IPS-20b (cell line): ENCODE data around the gene MACROD2.

Experiments used
- H3K27ac ChIP-seq: one replicate; pipeline ENCODE4 v1.5.1; 2013; ENCODE audit warnings: low read length
- H3K27me3 ChIP-seq: 2 replicates; pipeline ENCODE4 v1.6.1; 2013; ENCODE audit warnings: mild to moderate bottlenecking, low read length, inconsistent platforms; ENCODE audit not compliant: insufficient read depth
- H3K36me3 ChIP-seq: 2 replicates; pipeline ENCODE4 v1.6.1; 2013; ENCODE audit warnings: low read depth, mild to moderate bottlenecking, inconsistent platforms, low read length, moderate library complexity; ENCODE audit not compliant: insufficient read depth
- H3K4me1 ChIP-seq: 2 replicates; pipeline ENCODE4 v1.6.1; 2013; ENCODE audit warnings: mild to moderate bottlenecking, control low read depth, inconsistent platforms, low read length, moderate library complexity; ENCODE audit not compliant: insufficient read depth
- H3K4me3 ChIP-seq: 2 replicates; pipeline ENCODE4 v1.5.1; 2013; ENCODE audit warnings: mild to moderate bottlenecking, low read length, inconsistent platforms
- H3K9ac ChIP-seq: 2 replicates; pipeline ENCODE4 v1.6.1; 2013; ENCODE audit warnings: low read depth, mild to moderate bottlenecking, inconsistent platforms, low read length, moderate library complexity
- H3K9me3 ChIP-seq: 2 replicates; pipeline ENCODE4 v1.6.1; 2013; ENCODE audit warnings: mild to moderate bottlenecking, low read depth, low read length, inconsistent platforms; ENCODE audit not compliant: insufficient read depth

The MACROD2 gene

DNA sequence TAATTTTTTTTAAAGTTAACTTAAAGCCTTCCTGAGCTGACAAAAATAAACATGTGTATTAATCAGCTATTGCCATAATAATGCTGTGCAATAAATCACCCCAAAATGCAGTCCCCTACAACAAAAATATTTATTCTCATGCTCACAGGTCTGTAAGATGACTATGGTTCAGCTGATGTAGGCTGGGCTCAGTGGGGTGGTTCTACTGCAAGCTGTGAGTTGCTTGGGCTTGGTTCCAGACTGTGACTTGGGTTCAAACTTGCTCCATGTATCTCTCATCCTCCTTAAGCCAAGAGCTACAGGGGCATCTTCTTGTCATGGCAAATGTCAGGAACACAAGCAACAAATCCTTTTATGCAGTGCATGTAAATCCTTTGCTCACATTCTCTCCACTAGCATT, 1933.6 kb downstream of the MACROD2 start:
- H3K4me1 ChIP-seq = no peaks in the 10 kb centered on the region
- H3K4me3 ChIP-seq = no peak overlapping the region
- no peaks in the 10 kb centered on the region for H3K9me3 ChIP-seq
- H3K36me3 ChIP-seq = no peaks in the 10 kb centered on the region
- H3K9ac ChIP-seq = no peak overlapping the region
- no peaks in the 10 kb centered on the region for H3K27me3 ChIP-seq
- no peak overlapping the region for H3K27ac ChIP-seq

- H3K27me3 ChIP-seq = no peaks in the 10 kb centered on the region
- no peaks in the 10 kb centered on the region for H3K4me1 ChIP-seq
- H3K4me3 ChIP-seq = no peak overlapping the region
- H3K27ac ChIP-seq = no peak overlapping the region
- H3K9me3 ChIP-seq = no peaks in the 10 kb centered on the region
- no peaks in the 10 kb centered on the region for H3K36me3 ChIP-seq
- H3K9ac ChIP-seq = no peak overlapping the region
These were observed 1935.3 kb downstream of the MACROD2 start for GRCh38 chr20:15930311-15931305.

- no peaks in the 10 kb centered on the region for H3K4me1 ChIP-seq
- no peaks in the 10 kb centered on the region for H3K27me3 ChIP-seq
- no peak overlapping the region for H3K9ac ChIP-seq
- no peaks in the 10 kb centered on the region for H3K36me3 ChIP-seq
- H3K27ac ChIP-seq = no peak overlapping the region
- no peaks in the 10 kb centered on the region for H3K9me3 ChIP-seq
- no peak overlapping the region for H3K4me3 ChIP-seq
These were observed 1936.6 kb downstream of the MACROD2 start for GRCh38 chr20:15931897-15932296.

DNA sequence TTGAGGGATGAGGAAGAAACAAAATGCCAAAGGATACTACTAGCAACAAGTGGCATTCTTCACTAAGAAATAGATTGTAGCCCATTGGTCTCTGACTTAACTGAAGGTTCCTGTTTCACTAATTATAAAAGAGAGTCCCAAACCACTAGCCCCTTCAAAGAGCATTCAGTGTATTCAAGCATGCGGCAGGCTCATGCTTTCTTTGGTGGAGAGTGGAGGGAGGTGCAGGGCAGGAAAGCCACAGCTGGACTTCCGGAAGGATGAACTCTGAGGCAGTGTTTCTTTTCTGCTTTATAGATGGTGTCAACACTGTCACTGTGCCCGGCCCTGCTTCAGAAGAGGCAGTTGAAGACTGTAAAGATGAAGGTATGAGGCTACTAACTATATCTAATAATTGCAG, 1941.9 kb downstream of the MACROD2 start:
- peaks cover 9% of the 10 kb centered on the region for H3K9me3 ChIP-seq
- H3K27me3 ChIP-seq = no peaks in the 10 kb centered on the region
- H3K4me3 ChIP-seq = no peak overlapping the region
- no peaks in the 10 kb centered on the region for H3K4me1 ChIP-seq
- H3K9ac ChIP-seq = no peak overlapping the region
- H3K27ac ChIP-seq = no peak overlapping the region
- H3K36me3 ChIP-seq = no peaks in the 10 kb centered on the region

- no peaks in the 10 kb centered on the region for H3K4me1 ChIP-seq
- no peaks in the 10 kb centered on the region for H3K36me3 ChIP-seq
- H3K9me3 ChIP-seq = peaks cover 9% of the 10 kb centered on the region
- no peaks in the 10 kb centered on the region for H3K27me3 ChIP-seq
- no peak overlapping the region for H3K9ac ChIP-seq
- H3K4me3 ChIP-seq = no peak overlapping the region
- no peak overlapping the region for H3K27ac ChIP-seq
These were observed 1943.5 kb downstream of the MACROD2 start for GRCh38 chr20:15938847-15939246.

DNA sequence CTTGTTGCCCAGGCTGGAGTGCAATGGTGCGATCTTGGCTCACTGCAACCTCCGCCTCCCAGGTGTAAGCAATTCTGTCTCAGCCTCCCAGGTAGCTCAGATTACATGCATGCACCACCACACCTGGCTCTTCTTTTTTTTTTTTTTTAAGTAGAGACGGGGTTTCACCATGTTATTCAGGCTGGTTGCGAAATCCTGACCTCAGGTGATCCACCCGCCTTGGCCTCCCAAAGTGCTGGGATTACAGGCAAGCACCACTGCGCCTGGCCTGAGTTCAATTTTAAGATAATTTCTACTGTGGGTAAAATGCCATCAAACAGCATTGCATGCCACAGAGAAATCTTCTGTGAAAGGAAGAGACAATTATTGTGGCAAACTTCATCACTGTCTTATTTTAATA, 1944.8 kb downstream of the MACROD2 start:
- Histone ChIP-seq H3K4me1 (no peaks in the 10 kb centered on the region), H3K9ac (no peak overlapping the region), H3K27ac (no peak overlapping the region), H3K4me3 (no peak overlapping the region), H3K36me3 (no peaks in the 10 kb centered on the region), H3K9me3 (peaks cover 9% of the 10 kb centered on the region), H3K27me3 (no peaks in the 10 kb centered on the region)

- peaks cover 9% of the 10 kb centered on the region for H3K9me3 ChIP-seq
- H3K27me3 ChIP-seq = no peaks in the 10 kb centered on the region
- H3K4me1 ChIP-seq = no peaks in the 10 kb centered on the region
- H3K27ac ChIP-seq = no peak overlapping the region
- no peak overlapping the region for H3K9ac ChIP-seq
- H3K4me3 ChIP-seq = no peak overlapping the region
- no peaks in the 10 kb centered on the region for H3K36me3 ChIP-seq
These were observed 1946.8 kb downstream of the MACROD2 start for GRCh38 chr20:15942130-15942529.

- Histone ChIP-seq H3K27ac (no peak overlapping the region), H3K4me1 (peaks cover 11% of the 10 kb centered on the region; the same call in 1 of the 2 replicates), H3K36me3 (no peaks in the 10 kb centered on the region), H3K27me3 (no peaks in the 10 kb centered on the region), H3K4me3 (no peak overlapping the region), H3K9ac (no peak overlapping the region), H3K9me3 (no peaks in the 10 kb centered on the region)
These were observed 1950.0 kb downstream of the MACROD2 start for GRCh38 chr20:15945289-15945688.

DNA sequence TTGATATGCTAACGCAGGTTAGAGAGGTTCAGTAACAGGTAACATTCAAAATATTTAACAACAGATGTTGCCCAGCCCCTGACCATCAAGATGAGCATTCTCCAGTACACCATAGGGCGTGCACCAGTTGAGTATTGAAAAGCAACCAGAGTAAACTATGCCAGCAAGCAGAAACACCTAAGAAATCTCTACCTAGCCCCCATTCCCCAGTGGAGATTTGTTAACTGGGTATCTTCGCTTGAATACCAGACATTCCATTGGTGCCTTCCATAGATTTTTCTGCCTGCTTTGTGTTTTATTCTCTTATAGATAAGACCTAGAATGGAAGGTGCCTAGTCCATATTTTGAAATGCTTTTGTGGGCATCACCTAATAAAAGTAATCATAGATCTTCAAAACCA, 1954.1 kb downstream of the MACROD2 start:
- Histone ChIP-seq H3K36me3 (no peaks in the 10 kb centered on the region), H3K4me3 (no peak overlapping the region), H3K27ac (no peak overlapping the region), H3K9me3 (no peaks in the 10 kb centered on the region), H3K9ac (no peak overlapping the region), H3K27me3 (no peaks in the 10 kb centered on the region), H3K4me1 (peaks cover 11% of the 10 kb centered on the region; the same call in 1 of the 2 replicates)

- Histone ChIP-seq H3K36me3 (no peaks in the 10 kb centered on the region), H3K4me3 (no peak overlapping the region), H3K9me3 (no peaks in the 10 kb centered on the region), H3K27ac (no peak overlapping the region), H3K27me3 (no peaks in the 10 kb centered on the region), H3K4me1 (peaks cover 11% of the 10 kb centered on the region; the same call in 1 of the 2 replicates), H3K9ac (no peak overlapping the region)
These were observed 1956.3 kb downstream of the MACROD2 start for GRCh38 chr20:15951658-15952057.

GRCh38 chr20:15958142-15958541, 1962.8 kb downstream of the MACROD2 start:
- Histone ChIP-seq H3K9me3 (no peaks in the 10 kb centered on the region), H3K9ac (no peak overlapping the region), H3K36me3 (no peaks in the 10 kb centered on the region), H3K27ac (no peak overlapping the region), H3K27me3 (no peaks in the 10 kb centered on the region), H3K4me1 (peaks cover 5% of the 10 kb centered on the region; the same call in 1 of the 2 replicates), H3K4me3 (no peak overlapping the region)

DNA sequence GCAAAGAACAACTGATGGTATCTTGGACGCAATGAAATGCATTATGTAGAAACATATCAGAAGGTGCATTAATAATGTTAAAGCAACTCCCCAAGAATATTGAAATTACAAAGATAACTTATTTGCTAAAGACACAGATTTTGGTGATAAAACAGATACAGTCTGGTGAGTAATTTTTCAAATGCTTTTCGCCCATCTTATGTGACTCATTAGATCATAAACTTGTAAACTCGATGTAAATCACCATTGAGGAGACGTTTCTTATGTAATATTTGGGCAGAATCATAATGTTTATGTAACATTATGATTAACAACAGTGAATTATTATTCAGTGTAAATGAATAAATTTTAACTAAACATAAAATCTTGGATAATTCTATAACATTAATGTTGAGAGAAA, 1969.8 kb downstream of the MACROD2 start:
- no peak overlapping the region for H3K27ac ChIP-seq
- H3K4me3 ChIP-seq = no peak overlapping the region
- H3K27me3 ChIP-seq = no peaks in the 10 kb centered on the region
- H3K9me3 ChIP-seq = no peaks in the 10 kb centered on the region
- no peaks in the 10 kb centered on the region for H3K36me3 ChIP-seq
- peaks cover 5% of the 10 kb centered on the region; the same call in 1 of the 2 replicates for H3K4me1 ChIP-seq
- H3K9ac ChIP-seq = no peak overlapping the region
